ENCODE measurements around the gene RBM20.
A peak's percentile ranks its signal among the peaks of the same experiment; 100 is the strongest.
"Not testable (repeated sequence)": the region's sequence is repeated elsewhere in the genome, so short reads cannot be mapped to it uniquely, and the experiment has no call there.

The RBM20 gene

GRCh38 chr10:110643653-110644597 is at the start of gene RBM20:
TSS of gene RBM20 (plus strand) at chr10:110644336. CDS start at chr10:110644455, 119 bp downstream.
- DNase-seq: no peak
- in situ Hi-C loops (cut with MboI; ENCODE audit: low pct_unique_long_range_greater_than_20kb, low sequenced_read_pairs): no loop called here

DNA sequence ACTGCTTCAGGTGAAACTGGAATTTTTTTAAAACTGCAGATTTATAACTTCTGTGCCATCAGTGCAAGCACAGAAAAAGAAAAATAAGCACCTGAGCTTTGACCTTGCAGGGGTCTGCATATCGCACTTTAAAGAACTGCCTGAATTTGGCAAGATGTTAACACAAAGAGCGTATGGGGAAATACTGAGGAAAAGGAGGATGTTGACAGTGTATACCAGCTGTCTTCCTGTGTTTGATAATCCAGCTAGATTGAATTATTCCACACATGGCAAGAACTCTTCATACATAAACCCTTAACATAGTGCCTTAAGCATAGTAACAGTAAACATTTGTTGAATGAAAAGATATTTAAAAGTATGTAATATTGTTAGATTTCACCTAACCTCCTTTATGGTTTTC is 46.7 kb upstream of the RBM20 start:
- DNase-seq: no peak
- in situ Hi-C loops (cut with MboI; ENCODE audit: low pct_unique_long_range_greater_than_20kb, low sequenced_read_pairs): no loop called here

DNA sequence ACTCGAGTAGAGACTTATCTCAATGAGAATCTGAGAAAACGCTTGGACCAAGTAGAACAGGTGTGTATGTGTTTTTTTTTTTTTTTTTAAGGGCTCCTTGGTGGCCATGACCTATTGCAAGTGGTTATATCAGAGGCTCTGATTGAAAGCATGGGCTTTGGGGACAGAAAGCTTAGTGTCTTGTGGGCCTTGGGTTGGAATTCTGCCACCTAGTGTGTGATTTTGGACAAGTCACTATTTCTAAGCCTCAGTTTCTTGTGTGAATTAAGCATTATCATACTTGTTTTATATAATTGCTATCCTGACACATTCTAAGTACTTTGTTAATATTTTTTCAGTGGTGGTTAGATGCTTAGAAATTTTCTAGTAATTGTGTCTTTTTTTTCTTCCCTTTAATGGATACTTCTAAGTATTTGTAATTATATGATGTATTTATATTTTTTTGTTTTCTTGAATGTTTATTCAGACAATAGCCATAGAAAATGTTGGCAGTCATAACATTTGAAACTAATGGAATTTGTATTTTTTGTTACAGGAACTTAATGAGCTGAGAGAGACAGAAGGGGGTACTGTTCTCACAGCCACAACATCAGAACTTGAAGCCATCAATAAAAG is 43.5 kb upstream of the RBM20 start:
- DNase-seq: peak; percentile 75
- in situ Hi-C loops (cut with MboI; ENCODE audit: low pct_unique_long_range_greater_than_20kb, low sequenced_read_pairs): no loop called here

DNA sequence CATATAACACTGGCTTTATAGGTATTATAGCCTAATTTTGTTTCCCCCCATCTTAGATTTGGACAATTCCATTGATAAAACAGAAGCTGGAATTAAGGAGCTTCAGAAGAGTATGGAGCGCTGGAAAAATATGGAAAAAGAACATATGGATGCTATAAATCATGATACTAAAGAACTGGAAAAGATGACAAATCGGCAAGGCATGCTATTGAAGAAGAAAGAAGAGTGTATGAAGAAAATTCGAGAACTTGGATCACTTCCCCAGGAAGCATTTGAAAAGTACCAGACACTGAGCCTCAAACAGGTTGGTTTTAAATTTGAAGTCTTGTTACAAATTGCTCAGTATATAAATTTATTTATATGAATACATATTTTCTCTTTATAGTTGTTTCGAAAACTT is 42.6 kb upstream of the RBM20 start:
- DNase-seq: no peak
- in situ Hi-C loops (cut with MboI; ENCODE audit: low pct_unique_long_range_greater_than_20kb, low sequenced_read_pairs): no loop called here

DNA sequence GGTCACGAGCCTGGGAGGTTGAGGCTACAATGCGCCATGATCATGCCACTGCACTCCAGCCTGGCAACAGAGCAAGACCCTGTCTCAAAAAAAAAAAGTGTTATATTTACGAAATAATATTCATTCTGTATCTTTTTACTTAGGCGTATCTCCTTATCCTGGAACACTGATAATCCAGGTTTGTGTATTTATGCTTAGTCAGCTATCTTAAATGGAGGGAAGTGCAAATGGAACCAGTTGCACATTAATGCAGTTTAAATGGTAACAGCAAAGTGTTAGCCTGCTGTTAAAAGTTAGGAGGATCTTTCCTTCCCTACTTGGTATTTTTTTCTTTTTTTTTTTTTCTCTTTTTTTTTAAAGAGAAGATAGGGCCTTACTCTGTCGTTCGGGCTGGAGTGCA is 36.0 kb upstream of the RBM20 start:
- in situ Hi-C loops (cut with MboI; ENCODE audit: low pct_unique_long_range_greater_than_20kb, low sequenced_read_pairs): no loop called here
- DNase-seq: no peak

- DNase-seq: peak; percentile 43
- in situ Hi-C loops (cut with MboI; ENCODE audit: low pct_unique_long_range_greater_than_20kb, low sequenced_read_pairs): no loop called here
Observed at GRCh38 chr10:110609605-110610004, 34.5 kb upstream of the RBM20 start.

GRCh38 chr10:110610308-110610774 is 33.8 kb upstream of the RBM20 start:
- in situ Hi-C loops (cut with MboI; ENCODE audit: low pct_unique_long_range_greater_than_20kb, low sequenced_read_pairs): no loop called here
- peak; percentile 79 for DNase-seq

DNA sequence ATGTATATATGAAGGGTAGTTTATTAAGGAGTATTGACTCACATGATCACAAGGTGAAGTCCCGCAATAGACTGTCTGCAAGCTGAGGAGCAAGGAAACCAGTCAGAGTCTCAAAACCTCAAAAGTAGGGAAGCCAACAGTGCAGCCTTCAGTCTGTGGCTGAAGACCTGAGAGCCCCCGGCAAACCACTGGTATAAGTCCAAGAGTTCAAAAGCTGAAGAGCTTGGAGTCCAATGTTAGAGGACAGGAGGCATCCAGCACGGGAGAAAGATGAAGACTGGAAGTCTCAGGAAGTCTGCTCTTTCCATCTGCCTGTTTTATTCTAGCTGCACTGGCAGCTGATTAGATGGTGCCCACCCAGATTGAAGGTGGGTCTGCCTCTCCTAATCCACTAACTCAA is 33.4 kb upstream of the RBM20 start:
- in situ Hi-C loops (cut with MboI; ENCODE audit: low pct_unique_long_range_greater_than_20kb, low sequenced_read_pairs); DNase-seq: not testable (repeated sequence)

GRCh38 chr10:110612087-110612486 is 32.0 kb upstream of the RBM20 start:
- in situ Hi-C loops (cut with MboI; ENCODE audit: low pct_unique_long_range_greater_than_20kb, low sequenced_read_pairs): no loop called here
- DNase-seq: no peak

DNA sequence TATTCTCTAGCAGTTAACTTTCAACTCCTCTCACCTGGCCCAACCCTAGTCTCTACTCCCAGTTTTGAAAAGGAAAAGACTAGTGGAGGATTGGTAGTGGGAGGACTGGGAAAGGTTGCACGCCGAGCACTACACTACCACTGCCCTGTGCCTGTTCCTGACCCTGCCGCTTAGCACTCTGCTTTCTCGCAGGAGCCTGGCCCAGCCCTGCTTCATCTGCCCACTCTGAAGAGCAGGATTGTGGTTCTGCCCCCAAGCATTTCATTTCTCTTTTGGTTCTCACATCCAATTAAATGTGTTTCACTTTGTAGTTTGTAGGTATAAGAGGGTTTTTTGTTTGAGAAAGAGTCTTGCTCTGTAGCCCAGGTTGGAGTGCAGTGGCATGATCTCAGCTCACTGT is 31.5 kb upstream of the RBM20 start:
- no peak for DNase-seq
- in situ Hi-C loops (cut with MboI; ENCODE audit: low pct_unique_long_range_greater_than_20kb, low sequenced_read_pairs): no loop called here

DNA sequence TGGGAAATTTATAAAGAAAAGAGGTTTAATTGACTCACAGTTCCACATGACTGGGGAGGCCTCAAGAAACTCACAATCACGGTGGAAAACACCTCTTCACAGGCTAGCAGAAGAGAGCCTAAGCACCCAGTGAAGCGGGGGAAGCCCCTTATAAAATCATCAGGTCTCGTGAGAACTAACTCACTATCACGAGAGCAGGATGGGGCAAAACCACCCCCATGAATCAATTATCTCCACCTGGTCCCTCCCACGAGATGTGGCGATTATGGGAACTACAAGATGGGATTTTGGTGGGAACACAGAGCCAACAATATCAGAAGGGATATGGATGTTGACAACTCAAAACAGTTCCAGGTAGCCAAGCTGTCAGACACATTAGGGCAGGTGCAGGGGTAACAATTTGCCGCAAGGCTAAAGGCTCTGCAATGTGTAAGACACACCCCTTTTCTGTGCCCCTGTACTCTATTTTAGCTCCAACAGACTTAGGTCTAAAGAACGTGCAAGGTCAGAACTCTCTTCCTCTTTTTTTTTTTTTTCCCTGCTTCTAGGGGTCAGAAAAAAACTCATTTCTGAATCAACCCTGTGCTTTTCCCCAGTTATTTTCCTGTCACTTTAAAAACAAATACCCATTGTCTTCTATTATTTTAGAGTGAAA is 30.7 kb upstream of the RBM20 start:
- peak; percentile 57 for DNase-seq
- in situ Hi-C loops (cut with MboI; ENCODE audit: low pct_unique_long_range_greater_than_20kb, low sequenced_read_pairs): no loop called here

DNA sequence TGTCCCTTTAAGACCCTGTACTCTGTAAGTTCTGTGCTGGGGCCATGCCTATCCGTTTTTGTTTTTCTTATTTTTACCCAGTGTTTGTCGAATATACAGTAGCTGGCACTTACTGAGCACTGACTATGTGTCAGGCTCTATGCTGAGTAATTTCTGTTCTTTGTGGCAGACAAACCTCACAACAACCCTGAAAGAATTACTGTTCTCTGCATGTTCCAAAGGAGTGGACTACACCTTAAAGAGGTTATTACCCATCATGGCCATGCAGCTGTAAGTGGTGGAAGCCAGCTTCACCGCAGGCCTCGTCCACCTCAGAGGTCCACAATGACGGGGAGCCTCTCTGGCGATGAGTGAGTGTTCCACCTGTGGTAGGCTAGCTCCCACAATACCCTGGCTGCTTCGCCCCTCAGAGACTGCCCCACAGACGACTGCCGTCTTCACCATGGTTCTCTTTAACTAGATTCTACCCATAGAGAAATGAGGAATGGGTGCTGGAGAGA is 30.1 kb upstream of the RBM20 start:
- no peak for DNase-seq
- in situ Hi-C loops (cut with MboI; ENCODE audit: low pct_unique_long_range_greater_than_20kb, low sequenced_read_pairs): no loop called here

DNA sequence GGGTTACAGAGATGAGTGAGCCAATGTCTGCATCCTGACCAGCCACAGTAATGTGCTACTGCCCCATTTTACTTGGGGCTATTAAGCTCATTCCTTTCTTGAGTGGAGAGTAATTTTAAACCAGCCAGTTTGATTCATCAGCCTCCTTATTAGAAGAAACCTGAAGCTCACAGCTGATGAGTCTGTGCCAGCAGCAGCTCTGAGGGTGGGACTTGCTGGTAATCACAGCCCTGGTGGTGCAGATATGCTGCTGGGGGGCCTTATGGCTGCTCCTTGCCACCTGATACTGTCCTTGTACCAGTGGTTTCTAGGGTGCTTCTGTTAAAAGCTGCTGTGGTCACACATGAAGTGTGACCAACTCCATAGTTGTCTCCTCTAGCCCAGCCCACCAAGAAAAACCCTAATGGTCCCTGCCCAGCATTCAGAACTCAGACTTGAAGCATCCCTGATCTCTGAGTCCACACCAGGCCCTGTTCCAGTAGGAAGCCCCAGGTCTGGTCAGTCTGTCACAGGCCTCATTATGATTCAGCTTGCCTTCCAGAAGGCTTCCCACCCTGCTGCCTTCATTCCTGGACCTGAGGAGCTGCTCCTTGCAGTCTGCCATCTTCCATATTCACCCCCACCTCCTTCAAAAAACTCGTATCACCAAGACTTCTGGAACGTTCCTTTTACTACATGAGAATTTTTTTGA is 28.9 kb upstream of the RBM20 start:
- in situ Hi-C loops (cut with MboI; ENCODE audit: low pct_unique_long_range_greater_than_20kb, low sequenced_read_pairs): no loop called here
- DNase-seq: no peak

DNA sequence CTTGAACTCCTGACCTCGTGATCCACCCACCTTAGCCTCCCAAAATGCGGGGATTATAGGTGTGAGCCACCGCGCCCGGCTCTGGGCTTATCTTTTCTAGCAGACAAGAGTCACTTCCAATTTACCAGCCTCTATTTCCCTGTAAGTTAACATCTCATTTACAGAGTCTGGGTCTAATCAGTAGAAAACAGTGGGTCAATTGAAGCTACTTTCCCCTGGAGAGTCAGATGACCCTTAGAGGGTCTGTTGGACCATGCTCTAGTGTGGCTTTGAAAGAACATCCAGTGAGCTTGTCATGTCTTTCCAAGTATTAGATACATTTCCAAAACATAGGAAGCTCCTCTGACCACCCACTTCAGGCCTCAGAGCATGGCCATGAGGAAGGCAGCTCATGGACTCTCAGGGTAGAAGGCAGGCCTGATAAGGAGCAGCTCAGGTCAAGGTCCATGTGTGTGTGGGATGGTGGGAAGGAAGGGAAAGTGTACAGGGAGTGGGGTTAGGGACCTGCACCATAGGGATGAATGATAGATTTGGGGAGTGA is 27.6 kb upstream of the RBM20 start:
- in situ Hi-C loops (cut with MboI; ENCODE audit: low pct_unique_long_range_greater_than_20kb, low sequenced_read_pairs): no loop called here
- no peak for DNase-seq

DNA sequence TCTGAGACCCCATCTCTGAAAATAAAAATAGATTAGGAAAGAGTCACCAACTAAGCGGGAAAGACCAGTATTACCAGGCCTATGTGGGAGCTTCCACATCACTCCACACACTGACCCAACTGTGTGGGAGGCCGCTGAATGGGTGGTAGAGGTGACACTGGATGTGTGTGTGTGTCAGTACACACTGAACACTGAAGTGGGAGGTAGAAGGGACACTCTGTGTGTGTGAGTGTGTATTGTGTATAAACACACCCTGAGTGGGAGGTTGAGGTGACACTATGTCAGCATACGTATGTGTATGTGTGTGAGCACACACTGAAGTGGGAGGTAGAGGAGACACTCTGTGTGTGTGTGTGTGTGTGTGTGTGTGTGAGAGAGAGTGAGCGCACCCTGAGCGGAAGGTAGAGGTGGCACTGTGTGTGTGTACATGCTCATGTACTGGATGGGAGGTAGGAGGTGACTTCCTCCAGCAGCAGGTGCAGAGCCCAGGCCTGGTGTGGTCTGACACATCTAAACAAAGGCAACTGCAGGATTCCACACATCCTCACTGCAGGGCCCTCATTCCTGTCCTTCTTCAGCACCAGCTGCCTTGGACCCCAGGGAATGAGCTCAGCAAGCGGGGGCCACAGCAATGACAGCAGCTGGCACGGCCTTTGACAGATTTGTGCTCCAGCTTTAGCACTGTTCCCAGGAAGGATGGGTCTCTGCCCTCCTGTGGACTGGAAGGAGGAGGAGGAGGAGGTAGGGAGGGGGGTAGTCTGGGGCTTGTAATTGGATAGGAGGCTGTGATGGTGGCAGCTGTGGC is 26.5 kb upstream of the RBM20 start:
- DNase-seq: no peak
- in situ Hi-C loops (cut with MboI; ENCODE audit: low pct_unique_long_range_greater_than_20kb, low sequenced_read_pairs): no loop called here

DNA sequence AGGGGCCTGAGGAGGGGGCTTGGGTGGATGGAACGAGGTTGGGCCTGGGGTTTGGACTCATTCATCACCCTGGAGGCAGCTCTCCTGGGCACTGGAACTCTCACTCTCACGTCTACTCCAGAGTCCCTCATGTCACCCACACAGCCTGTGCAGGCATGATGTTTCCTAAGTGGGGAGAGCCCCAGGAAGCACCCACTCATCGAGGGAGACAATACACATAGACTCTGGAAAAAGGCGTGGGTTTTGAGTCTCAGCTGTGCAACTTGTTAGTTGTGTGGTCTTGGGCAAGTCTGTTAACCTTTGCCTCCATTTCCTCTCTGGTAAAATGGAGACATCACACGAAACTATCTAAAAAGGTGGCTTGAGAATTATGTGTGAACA is 25.9 kb upstream of the RBM20 start:
- DNase-seq: no peak
- in situ Hi-C loops (cut with MboI; ENCODE audit: low pct_unique_long_range_greater_than_20kb, low sequenced_read_pairs): no loop called here

- in situ Hi-C loops (cut with MboI; ENCODE audit: low pct_unique_long_range_greater_than_20kb, low sequenced_read_pairs): no loop called here
Observed at GRCh38 chr10:110619514-110620397, 24.4 kb upstream of the RBM20 start.

GRCh38 chr10:110620398-110620719 is 23.8 kb upstream of the RBM20 start:
- DNase-seq: no peak
- in situ Hi-C loops (cut with MboI; ENCODE audit: low pct_unique_long_range_greater_than_20kb, low sequenced_read_pairs): no loop called here

More at GRCh38 chr10:110619514-110620397, 24.4 kb upstream of the RBM20 start:
- DNase-seq: no peak
